Gastrocnemius medialis (tissue), 4 donors: ENCODE results near the gene STIM1. TPM values are rescaled to one million over a fixed set of nuclear protein-coding genes. Genes with fewer than 3 reads are reported as not detected.
A peak's percentile ranks its signal among the peaks of the same experiment; 100 is the strongest.

Source experiments
- ATAC-seq, 2 donors: fragments of 150-250 bp; one replicate each; pipeline ENCODE4 v1.9.1; 2016
- DNase-seq, 2 donors: peaks; one replicate each; pipeline ENCODE4 v3.0.0-alpha.2; 2019
- H3K27ac ChIP-seq, 4 donors: fragments of 200-600 bp; sonication (generic); 1 replicate in 1 of 4; 2 replicates in 3 of 4; pipeline ENCODE4 v1.5.1; 2016 to 2018; ENCODE audit warnings: mild to moderate bottlenecking in 2 of 4, moderate library complexity in 1 of 4
- H3K27me3 ChIP-seq, 3 donors: fragments of 200-600 bp; sonication (generic) in 2 of 3; 1 replicate in 1 of 3; 2 replicates in 2 of 3; pipeline versions ENCODE4 v1.5.1 to v1.6.0; 2016 to 2019; ENCODE audit warnings: mild to moderate bottlenecking in 1 of 3, moderate library complexity in 1 of 3
- H3K36me3 ChIP-seq, 2 donors: fragments of 200-600 bp; sonication (generic) in 1 of 2; one replicate each; pipeline ENCODE4 v1.5.1; 2017 to 2018
- H3K4me1 ChIP-seq, 2 donors: fragments of 200-600 bp; sonication (generic) in 1 of 2; one replicate each; pipeline ENCODE4 v1.5.1; 2016 to 2017; ENCODE audit warnings: mild to moderate bottlenecking in 2 of 2
- H3K4me3 ChIP-seq, 4 donors: fragments of 200-600 bp; sonication (generic) in 3 of 4; 1 replicate in 1 of 4; 2 replicates in 3 of 4; pipeline ENCODE4 v1.5.1; 2016 to 2019; ENCODE audit warnings: mild to moderate bottlenecking in 2 of 4
- H3K9me3 ChIP-seq, 3 donors: fragments of 200-600 bp; sonication (generic) in 2 of 3; 1 replicate in 1 of 3; 2 replicates in 2 of 3; pipeline ENCODE4 v1.5.1; 2016 to 2019
- CTCF ChIP-seq, 5 experiments: fragments of 450-650 bp in 3 of 5; fragments of 200-600 bp in 2 of 5; sonication (generic) in 2 of 5; IDR thresholded peaks in 4 of 5; conservative IDR thresholded peaks in 1 of 5; 1 replicate in 4 of 5; 2 replicates in 1 of 5; pipeline ENCODE4 v1.5.1; 2016 to 2019; ENCODE audit warnings: antibody characterized with exemption in 5 of 5, mild to moderate bottlenecking in 3 of 5, moderate library complexity in 3 of 5
- POLR2A ChIP-seq, 2 donors: fragments of 450-650 bp; IDR thresholded peaks; one replicate each; pipeline ENCODE4 v1.6.1; 2017; ENCODE audit warnings: antibody characterized with exemption in 2 of 2, mild to moderate bottlenecking in 2 of 2, moderate library complexity in 2 of 2
- in situ Hi-C, 4 donors: fragments of 200-750 bp; cut with MboI; loops; one replicate each; pipeline versions ENCODE4 v1.15.0 to v1.8.0; 2017; ENCODE audit warnings: low sequenced_read_pairs in 4 of 4
- intact Hi-C: fragments of 100-400 bp; cut with DNase I; formaldehyde crosslinking; loops from one replicate; pipeline ENCODE4 v1.15.1; 2023; ENCODE audit warnings: low total_unique reads
- total RNA-seq, 4 donors: library from RNA; depleted of rRNA; stranded (reverse); fragments of >200 nt; gene quantifications; one replicate each; pipeline versions ENCODE4 v1.1.0 to v1.2.3, GENCODE V29; 2016

Gene STIM1
- total RNA-seq, 4 donors from 2014 or later = 45.9 to 132 (median 87.3) TPM

DNA sequence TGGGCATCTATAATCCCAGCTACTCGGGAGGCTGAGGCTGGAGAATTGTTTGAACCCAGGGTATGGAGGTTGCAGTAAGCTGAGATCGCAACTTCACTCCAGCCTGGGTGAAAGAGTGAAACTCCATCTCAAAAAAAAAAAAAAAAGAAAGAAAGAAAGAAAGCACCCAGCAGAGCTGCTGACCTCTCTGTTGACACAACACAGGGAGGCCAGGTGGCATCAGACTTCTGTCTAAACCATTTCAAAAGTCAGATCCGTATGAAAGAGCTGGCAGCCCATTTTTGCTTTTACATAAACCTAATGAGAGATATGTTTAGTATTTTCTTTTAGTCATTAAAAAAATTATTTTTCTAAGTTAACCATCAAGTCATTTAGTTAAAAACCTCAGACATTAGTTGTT is 174.7 kb downstream of the STIM1 start:
- no peak for ATAC-seq
- Histone ChIP-seq H3K27me3 (no peaks in the 10 kb centered on the region), H3K27ac (no peak overlapping the region), H3K4me3 (no peak overlapping the region), H3K4me1 (peaks cover 18 to 23% of the 10 kb centered on the region in 2 donors), H3K9me3 (peaks cover 0 to 6% (median 0%) of the 10 kb centered on the region in 3 donors), H3K36me3 (no peaks in the 10 kb centered on the region)
- in situ Hi-C loops = no loop called here
- TF ChIP-seq POLR2A (IDR thresholded peaks at IDR 0.05) = no peak
- no peak for TF ChIP-seq CTCF (IDR thresholded peaks at IDR 0.05 in 4 of 5, conservative IDR thresholded peaks at IDR 0.05 in 1 of 5)
- intact Hi-C loops = no loop called here
- no peak for DNase-seq

- intact Hi-C loops = no loop called here
- Histone ChIP-seq H3K36me3 (no peaks in the 10 kb centered on the region), H3K9me3 (peaks cover 0 to 6% (median 0%) of the 10 kb centered on the region in 3 donors), H3K27ac (no peak overlapping the region), H3K4me3 (no peak overlapping the region), H3K4me1 (peaks cover 0 to 8% of the 10 kb centered on the region in 2 donors), H3K27me3 (no peaks in the 10 kb centered on the region)
- in situ Hi-C loops = no loop called here
- DNase-seq = no peak
- no peak for ATAC-seq
- no peak for TF ChIP-seq POLR2A (IDR thresholded peaks at IDR 0.05)
- no peak for TF ChIP-seq CTCF (IDR thresholded peaks at IDR 0.05 in 4 of 5, conservative IDR thresholded peaks at IDR 0.05 in 1 of 5)
Measured at GRCh38 chr11:4032097-4032496, 176.6 kb downstream of the STIM1 start.

- no peaks in the 10 kb centered on the region for H3K27me3 ChIP-seq
- DNase-seq = no peak
- H3K4me3 ChIP-seq = no peak overlapping the region
- no peak overlapping the region for H3K27ac ChIP-seq
- H3K9me3 ChIP-seq = peaks cover 0 to 6% (median 0%) of the 10 kb centered on the region in 3 donors
- H3K36me3 ChIP-seq = no peaks in the 10 kb centered on the region
- no peak for ATAC-seq
- H3K4me1 ChIP-seq = peaks cover 7 to 9% of the 10 kb centered on the region in 2 donors
- in situ Hi-C loops = no loop called here
- intact Hi-C loops = no loop called here
- TF ChIP-seq CTCF (IDR thresholded peaks at IDR 0.05 in 4 of 5, conservative IDR thresholded peaks at IDR 0.05 in 1 of 5) (no peak), POLR2A (IDR thresholded peaks at IDR 0.05) (no peak)
Measured at GRCh38 chr11:4035985-4036384, 180.5 kb downstream of the STIM1 start.

DNA sequence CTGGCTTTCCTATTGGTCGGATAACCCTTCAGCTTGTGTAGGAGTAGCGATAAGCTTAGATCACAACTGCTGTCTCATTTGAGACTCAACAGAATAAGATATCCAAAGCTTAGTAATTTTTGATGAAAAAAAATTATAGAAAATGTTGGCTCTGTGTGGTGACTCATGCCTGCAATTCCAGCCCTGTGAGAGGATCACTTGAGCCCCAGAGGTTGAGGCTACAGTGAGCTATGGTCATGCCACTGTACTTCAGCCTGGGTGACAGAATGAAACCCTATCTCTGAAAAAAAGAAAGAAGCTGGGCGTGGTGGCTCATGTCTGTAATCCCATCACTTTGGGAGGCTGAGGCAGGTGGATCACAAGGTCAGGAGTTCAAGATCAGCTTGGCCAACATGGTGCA is 183.5 kb downstream of the STIM1 start:
- no peak overlapping the region for H3K4me3 ChIP-seq
- peak overlapping the region; percentile 78 to 91 (median 88) for H3K27ac ChIP-seq
- intact Hi-C loops (no loop called here), in situ Hi-C loops (no loop called here)
- peak; percentile 19 to 24 for ATAC-seq
- TF ChIP-seq POLR2A (IDR thresholded peaks at IDR 0.05) (no peak), CTCF (IDR thresholded peaks at IDR 0.05 in 4 of 5, conservative IDR thresholded peaks at IDR 0.05 in 1 of 5) (no peak)
- H3K9me3 ChIP-seq = no peaks in the 10 kb centered on the region
- no peaks in the 10 kb centered on the region for H3K27me3 ChIP-seq
- DNase-seq = peak; percentile 27 to 61
- peaks cover 21 to 35% of the 10 kb centered on the region in 2 donors for H3K4me1 ChIP-seq
- no peaks in the 10 kb centered on the region for H3K36me3 ChIP-seq

- no peak for DNase-seq
- no peak for ATAC-seq
- H3K36me3 ChIP-seq = no peaks in the 10 kb centered on the region
- H3K4me1 ChIP-seq = peaks cover 34 to 49% of the 10 kb centered on the region in 2 donors
- intact Hi-C loops = loop anchor here (5.0 kb wide), 1 partner anchor 93 kb away; no protein-coding TSS in a partner anchor
- H3K4me3 ChIP-seq = no peak overlapping the region
- TF ChIP-seq CTCF (IDR thresholded peaks at IDR 0.05 in 4 of 5, conservative IDR thresholded peaks at IDR 0.05 in 1 of 5) (no peak), POLR2A (IDR thresholded peaks at IDR 0.05) (no peak)
- no peaks in the 10 kb centered on the region for H3K27me3 ChIP-seq
- peak overlapping the region; percentile 78 to 91 (median 88) for H3K27ac ChIP-seq
- no peaks in the 10 kb centered on the region for H3K9me3 ChIP-seq
- in situ Hi-C loops = loop anchor here in 1 of 4 donors (10.0 kb wide), 1 partner anchor 186 kb away; the partner anchor contains the start of gene STIM1
Measured at GRCh38 chr11:4040461-4040860, 185.0 kb downstream of the STIM1 start.
